ENCODE measurements around the gene ACAD8.

DNA sequence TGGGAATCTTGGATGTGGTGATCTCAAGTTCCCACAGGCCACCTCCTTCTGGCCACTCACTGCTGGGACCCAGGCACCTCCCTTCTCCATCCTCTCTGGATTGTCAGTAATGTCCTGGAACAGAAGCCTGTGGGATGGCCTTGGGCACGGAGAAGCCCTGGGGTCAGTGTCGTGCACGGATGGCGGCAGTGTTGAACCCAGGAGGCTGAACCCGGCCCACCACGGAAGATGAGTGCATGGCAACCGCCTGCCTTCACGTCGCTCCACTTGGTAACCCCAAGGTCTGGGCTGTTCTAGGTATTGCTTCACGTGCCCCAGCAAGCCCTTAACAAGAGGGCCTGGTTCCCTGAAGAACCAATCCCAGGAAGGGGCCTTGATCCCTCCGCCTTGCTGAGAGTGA, 7.3 kb upstream of the ACAD8 start:
- TF ChIP-seq POLR2A (IDR thresholded peaks at IDR 0.05; ENCODE audit: low read depth, low read length), result no peak
- TF ChIP-seq POLR2AphosphoS5 (IDR thresholded peaks at IDR 0.05; ENCODE audit: low read depth, low read length), result no peak
- no peak for TF ChIP-seq TAF1 (IDR thresholded peaks at IDR 0.05; ENCODE audit: borderline replicate concordance, low read depth, low read length)
